ENCODE measurements around the gene ZNF385C.

The ZNF385C gene

DNA sequence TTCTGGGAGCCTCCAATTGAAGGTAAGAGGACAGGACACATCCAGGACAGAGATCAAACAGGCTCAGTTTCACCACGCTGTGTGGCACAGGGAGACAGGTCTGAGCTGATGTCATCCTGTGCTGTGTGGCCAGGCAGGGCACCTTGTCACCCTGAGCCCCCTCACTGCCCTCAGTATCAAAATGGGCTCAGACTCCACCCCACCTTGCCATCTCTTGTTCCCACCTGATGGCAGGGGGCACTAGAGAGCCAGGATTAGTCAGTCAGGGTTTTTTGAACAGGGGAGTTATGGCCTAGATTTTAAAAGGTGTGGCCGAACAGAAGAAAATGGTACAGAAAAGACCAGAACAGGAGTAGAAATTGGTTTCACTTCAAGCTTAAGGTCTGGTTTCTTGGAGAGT lies 20.3 kb upstream of the ZNF385C start:
- H3K9ac ChIP-seq (ENCODE audit: low read depth, low read length) = no peak overlapping the region

DNA sequence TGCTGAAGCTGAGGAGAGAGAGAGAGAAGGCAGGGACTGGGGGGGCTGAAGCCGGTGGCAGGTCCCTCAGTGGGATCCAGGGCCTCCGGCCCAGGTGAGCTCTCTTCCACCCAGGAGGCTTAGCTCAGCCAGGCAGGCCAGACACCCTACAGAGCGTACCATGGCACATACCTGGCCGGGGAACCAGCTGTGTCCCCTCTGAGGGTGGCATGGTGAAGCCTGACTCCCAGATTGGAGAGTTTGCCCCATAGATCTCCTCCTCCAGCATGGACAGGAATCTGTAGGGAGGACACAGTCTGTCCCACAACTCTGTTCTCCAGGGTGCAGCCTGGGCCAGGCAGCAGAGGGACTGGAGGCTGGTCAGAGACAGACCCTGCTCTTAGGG lies 19.8 kb upstream of the ZNF385C start:
- Histone ChIP-seq H3K36me3 (ENCODE audit: insufficient read depth, low read length) (no peaks in the 10 kb centered on the region), H3K4me1 (ENCODE audit: insufficient read depth, low read length) (peaks cover 10% of the 10 kb centered on the region), H3K9me3 (ENCODE audit: control insufficient read depth, insufficient read depth, low read length) (no peaks in the 10 kb centered on the region), H3K9ac (ENCODE audit: low read depth, low read length) (no peak overlapping the region)

More for the DNA sequence above, 20.3 kb upstream of the ZNF385C start:
- Histone ChIP-seq H3K36me3 (ENCODE audit: insufficient read depth, low read length) (no peaks in the 10 kb centered on the region), H3K9me3 (ENCODE audit: control insufficient read depth, insufficient read depth, low read length) (no peaks in the 10 kb centered on the region), H3K4me1 (ENCODE audit: insufficient read depth, low read length) (peaks cover 11% of the 10 kb centered on the region)

DNA sequence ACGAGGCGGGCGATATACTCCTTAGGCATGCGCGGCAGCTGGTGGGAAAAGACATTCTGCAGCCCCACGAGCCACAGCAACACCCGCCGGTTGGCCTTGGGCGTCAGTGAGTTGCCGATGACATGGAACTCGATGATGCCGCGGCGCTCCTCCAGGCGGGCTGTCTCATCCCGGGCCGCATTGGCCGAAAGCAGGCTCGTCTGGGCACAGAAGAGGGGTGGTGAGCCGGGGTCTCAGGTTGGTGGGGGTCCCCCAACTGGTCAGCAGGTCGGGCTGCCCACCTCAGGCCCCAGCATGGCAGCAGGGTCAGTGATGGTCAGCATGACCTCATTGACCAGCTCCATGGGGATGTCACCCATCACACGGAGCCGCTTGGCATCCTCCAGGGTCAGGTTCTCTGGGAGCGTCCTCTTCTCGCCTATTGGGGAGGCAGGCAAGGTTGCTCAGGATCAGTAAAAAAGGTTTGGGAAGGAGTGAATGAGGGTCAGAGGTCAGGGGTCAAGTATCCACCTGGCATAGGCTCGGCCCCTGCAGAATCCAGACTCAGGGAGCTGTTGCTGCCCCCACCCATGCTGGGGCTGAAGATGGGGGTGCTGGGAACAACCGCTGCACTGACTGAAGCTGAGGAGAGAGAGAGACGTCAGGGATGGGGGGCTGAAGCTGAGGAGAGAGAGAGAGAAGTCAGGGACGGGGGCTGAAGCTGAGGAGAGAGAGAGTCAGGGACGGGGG lies 19.3 kb upstream of the ZNF385C start:
- Histone ChIP-seq H3K36me3 (ENCODE audit: insufficient read depth, low read length) (no peaks in the 10 kb centered on the region), H3K9ac (ENCODE audit: low read depth, low read length) (no peak overlapping the region), H3K9me3 (ENCODE audit: control insufficient read depth, insufficient read depth, low read length) (no peaks in the 10 kb centered on the region), H3K4me1 (ENCODE audit: insufficient read depth, low read length) (peaks cover 10% of the 10 kb centered on the region)

DNA sequence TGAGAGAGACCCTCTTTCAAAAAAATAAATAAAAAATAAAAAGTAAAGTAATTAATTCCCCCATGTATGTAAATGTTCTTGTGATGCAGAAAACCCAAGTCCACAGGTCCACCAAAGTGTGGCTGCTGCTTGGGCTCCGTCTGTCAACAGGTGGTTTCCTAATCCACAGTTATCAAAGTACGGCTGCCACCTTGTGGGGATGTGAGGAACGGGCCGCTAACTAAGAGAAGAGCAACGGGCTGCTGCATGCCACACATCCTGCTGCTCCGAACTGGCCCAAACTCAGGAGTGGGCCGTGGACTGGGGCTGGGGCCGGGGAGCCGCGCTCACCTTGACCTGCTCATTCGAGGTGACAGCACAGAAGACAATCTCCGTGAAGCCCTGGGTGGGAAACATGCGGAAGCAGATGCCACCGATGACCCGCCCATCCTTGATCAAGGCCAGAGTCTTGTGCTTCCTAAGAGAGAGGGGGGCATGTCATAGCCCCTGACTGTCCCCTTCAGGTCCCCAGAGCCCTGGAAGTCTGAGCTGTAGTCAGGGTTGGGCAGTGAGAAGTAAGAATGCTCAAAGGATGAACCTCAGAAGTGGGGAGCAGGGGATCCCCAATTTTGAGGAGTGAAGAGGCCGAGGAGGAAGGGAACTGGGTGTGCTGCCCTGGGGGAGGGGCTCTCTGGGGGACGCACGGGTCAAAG lies 18.6 kb upstream of the ZNF385C start:
- no peaks in the 10 kb centered on the region for H3K36me3 ChIP-seq (ENCODE audit: insufficient read depth, low read length)
- no peaks in the 10 kb centered on the region for H3K9me3 ChIP-seq (ENCODE audit: control insufficient read depth, insufficient read depth, low read length)

DNA sequence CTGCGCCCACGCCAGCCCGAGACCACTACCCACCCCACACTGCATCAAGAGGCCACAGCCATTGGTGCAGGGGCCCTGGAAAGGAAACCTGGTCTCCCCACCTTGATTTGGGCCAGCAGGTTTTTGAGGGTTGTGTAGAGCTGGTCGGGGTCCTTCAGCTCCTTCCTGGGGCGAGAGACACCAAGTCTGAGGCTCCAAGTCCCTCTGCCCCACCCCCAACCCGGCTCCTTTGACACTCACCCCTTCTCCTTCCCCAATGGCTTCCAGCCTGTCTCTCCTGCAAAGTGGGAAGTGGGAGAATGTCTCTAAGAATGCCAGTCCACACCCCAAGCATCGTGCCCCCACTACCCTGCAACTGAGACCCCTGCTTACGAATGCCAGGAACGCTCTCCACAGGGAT lies 15.8 kb upstream of the ZNF385C start:
- Histone ChIP-seq H3K9ac (ENCODE audit: low read depth, low read length) (no peak overlapping the region), H3K36me3 (ENCODE audit: insufficient read depth, low read length) (no peaks in the 10 kb centered on the region), H3K9me3 (ENCODE audit: control insufficient read depth, insufficient read depth, low read length) (no peaks in the 10 kb centered on the region), H3K4me1 (ENCODE audit: insufficient read depth, low read length) (peaks cover 3% of the 10 kb centered on the region; the same call in 1 of the 2 replicates)

More for the DNA sequence above, 18.6 kb upstream of the ZNF385C start:
- Histone ChIP-seq H3K9ac (ENCODE audit: low read depth, low read length) (no peak overlapping the region), H3K4me1 (ENCODE audit: insufficient read depth, low read length) (peaks cover 11% of the 10 kb centered on the region)

DNA sequence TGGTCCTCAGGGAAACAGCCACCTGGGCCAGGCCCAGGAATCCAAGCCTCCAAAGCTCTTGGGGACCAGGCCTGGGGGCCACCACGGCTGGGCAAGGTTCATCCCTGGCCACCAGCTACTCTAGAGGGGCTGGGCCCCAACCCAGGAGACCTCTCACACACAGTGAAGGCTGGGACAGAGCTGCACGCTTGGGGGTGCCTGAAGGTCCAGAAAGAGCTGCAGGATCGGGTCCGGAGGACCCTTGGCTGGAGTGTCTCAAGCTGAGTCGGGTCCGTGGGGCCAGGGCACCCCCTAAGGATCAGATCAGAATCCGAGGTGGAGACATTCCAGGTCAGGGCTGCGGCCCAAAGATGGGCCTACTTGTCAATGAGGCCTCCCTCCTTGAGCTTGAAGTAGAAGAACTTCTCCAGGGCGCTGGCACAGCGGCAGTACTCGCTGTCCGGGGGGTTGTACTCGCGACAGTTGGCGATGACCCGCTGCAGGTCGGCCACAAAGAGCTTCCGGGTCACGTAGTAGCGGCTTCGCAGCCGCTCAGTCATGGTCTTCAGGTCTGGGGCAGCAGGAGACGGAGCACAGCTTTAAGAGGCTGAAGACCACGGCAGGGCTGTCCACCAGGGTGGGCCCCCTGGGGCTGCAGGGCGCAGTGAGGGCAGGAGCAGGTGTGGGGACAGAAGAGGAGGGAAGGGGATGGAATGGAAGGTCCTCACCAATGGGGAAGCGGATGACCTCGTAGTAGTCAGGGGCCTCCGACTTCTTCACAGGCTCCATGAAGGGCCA lies 15.2 kb upstream of the ZNF385C start:
- peaks cover 3% of the 10 kb centered on the region; the same call in 1 of the 2 replicates for H3K4me1 ChIP-seq (ENCODE audit: insufficient read depth, low read length)
- H3K9ac ChIP-seq (ENCODE audit: low read depth, low read length) = no peak overlapping the region
- H3K9me3 ChIP-seq (ENCODE audit: control insufficient read depth, insufficient read depth, low read length) = no peaks in the 10 kb centered on the region
- H3K36me3 ChIP-seq (ENCODE audit: insufficient read depth, low read length) = no peaks in the 10 kb centered on the region

DNA sequence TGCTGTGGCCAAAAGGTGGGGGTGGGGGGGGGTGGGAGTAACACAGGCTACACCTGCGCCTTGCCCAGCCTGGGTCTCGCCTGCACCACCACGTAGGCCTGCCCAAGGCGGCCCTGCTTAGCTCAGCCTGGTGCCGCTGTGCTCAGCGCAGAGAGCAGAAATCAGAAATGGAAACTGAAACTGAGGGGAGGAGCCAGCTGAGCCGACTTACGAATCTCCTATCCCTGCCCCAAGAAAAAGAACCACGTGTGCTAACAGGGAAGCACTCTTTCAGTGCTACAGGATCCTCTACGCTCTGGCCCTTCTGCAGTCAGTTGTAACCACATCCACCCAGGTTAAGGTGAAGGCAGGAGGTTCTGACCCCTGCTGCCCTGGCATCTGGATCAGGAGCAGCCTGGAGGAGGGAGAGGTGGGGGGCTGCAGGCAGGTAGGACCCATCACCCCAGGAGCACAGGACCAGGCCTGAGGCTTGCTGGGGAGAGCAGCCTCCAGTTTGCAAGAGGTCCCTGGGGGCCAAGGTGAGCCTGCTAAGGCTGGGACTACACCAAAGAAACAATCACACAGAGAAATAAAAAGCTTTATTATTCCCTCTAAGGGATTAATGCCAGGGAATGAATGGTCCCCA lies 14.4 kb upstream of the ZNF385C start, which contains the start of gene DHX58:
Gene DHX58, minus strand, starts transcription at position 163 of the 625 bp plus-strand sequence. CDS start 822 bp downstream, outside the sequence.
- no peaks in the 10 kb centered on the region for H3K36me3 ChIP-seq (ENCODE audit: insufficient read depth, low read length)
- no peaks in the 10 kb centered on the region for H3K9me3 ChIP-seq (ENCODE audit: control insufficient read depth, insufficient read depth, low read length)
- peaks cover 9% of the 10 kb centered on the region; the same call in 1 of the 2 replicates for H3K4me1 ChIP-seq (ENCODE audit: insufficient read depth, low read length)
- no peak within 1 kb of the TSS for H3K9ac ChIP-seq (ENCODE audit: low read depth, low read length)

DNA sequence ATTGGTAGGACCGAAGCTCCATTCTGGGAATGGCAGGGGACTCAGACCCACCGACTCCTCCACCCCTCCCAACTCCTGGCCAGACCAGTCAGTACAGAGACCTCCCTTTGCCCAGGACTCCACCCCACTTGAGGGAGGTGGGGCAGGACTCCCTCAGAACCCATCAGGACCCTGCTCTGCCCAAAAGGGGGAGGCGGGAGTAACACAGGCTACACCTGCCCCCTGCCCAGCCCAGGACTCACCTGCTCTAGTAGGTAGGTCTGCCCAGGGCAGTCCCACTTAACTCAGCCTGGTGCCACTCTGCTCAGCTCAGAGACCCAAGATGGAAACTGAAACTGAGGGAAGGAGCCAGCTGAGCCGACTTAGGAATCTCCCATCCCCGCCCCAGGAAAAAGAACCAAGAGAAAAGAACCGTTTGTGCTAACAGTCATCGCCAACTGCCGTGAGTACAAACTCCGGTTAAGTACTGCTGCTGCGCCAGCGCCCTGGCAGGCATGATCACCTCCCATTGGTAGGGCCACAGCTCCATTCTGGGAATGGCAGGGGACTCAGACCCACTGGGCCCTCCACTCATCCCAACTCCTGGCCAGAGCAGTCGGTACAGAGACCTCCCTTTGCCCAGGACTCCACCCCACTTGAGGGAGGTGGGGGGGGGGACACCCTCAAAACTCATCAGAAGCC lies 13.7 kb upstream of the ZNF385C start:
- no peaks in the 10 kb centered on the region for H3K9me3 ChIP-seq (ENCODE audit: control insufficient read depth, insufficient read depth, low read length)
- H3K36me3 ChIP-seq (ENCODE audit: insufficient read depth, low read length) = no peaks in the 10 kb centered on the region
- H3K9ac ChIP-seq (ENCODE audit: low read depth, low read length) = no peak overlapping the region
- peaks cover 9% of the 10 kb centered on the region; the same call in 1 of the 2 replicates for H3K4me1 ChIP-seq (ENCODE audit: insufficient read depth, low read length)

DNA sequence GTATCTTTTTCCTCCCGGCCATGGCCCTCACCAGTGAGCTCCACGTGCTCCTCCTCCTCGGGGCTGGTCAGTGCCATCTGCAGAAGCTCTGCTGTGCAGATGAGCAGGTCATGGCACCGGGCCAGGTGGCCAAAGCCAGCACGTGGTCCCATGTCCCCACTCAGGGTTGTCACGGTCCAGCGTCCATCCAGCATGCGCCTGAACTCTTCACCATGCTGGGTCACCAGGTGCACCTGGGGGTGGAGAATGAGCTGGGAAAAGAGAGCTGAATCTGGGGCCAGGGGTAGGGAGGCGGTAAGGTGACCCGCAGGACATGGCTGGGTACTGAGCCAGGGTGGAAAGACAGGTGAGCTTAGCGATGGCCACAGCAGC lies 13.0 kb upstream of the ZNF385C start:
- Histone ChIP-seq H3K4me1 (ENCODE audit: insufficient read depth, low read length) (peaks cover 9% of the 10 kb centered on the region; the same call in 1 of the 2 replicates), H3K9me3 (ENCODE audit: control insufficient read depth, insufficient read depth, low read length) (no peaks in the 10 kb centered on the region), H3K9ac (ENCODE audit: low read depth, low read length) (no peak overlapping the region), H3K36me3 (ENCODE audit: insufficient read depth, low read length) (no peaks in the 10 kb centered on the region)

DNA sequence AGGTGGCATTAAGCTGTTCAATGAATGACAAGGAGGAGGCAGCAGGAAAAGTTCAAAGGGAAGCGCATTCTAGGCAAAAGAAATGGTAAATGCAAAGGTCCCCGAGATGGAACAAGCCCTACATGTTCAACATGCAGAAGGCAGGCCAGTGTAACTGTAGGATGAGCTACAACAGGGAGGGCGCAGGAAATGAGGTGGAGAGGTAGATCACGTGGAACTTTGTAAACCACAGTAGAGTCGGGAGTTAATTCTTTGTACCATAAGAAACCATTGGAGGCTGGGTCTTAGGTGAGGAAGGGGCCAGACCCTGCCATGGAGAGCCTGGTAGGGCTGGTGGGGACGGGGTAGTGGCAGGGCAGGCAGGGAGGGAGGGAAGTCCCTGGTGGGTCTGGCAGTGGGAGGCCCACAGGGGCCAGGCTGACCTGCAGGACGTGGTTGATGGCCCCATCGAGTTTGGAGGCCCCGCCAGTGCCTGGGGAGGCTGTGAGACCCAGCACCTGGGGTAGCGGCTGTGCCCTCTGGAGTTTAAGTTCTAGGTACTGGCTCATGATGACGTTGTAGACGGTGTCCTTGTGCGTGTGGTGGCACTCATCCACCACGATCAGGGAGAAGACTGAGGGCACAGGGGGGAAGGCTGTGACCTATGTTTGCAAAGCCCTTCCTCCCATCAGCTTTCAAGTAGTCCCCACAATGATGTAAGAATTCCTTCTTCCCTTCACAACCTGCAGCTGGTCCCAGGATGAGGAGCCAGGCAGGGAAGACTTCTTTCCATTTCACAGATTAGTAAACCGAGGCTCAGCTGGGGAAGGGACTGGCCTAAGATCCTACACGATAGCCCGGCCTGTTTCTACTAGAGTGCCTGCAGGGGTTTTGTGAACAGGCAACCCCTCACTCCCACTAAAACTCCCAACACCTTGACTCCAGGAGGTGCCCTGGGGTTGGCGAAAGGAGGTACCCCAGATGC lies 12.3 kb upstream of the ZNF385C start:
- Histone ChIP-seq H3K9me3 (ENCODE audit: control insufficient read depth, insufficient read depth, low read length) (no peaks in the 10 kb centered on the region), H3K9ac (ENCODE audit: low read depth, low read length) (no peak overlapping the region), H3K36me3 (ENCODE audit: insufficient read depth, low read length) (no peaks in the 10 kb centered on the region), H3K4me1 (ENCODE audit: insufficient read depth, low read length) (peaks cover 9% of the 10 kb centered on the region; the same call in 1 of the 2 replicates)

DNA sequence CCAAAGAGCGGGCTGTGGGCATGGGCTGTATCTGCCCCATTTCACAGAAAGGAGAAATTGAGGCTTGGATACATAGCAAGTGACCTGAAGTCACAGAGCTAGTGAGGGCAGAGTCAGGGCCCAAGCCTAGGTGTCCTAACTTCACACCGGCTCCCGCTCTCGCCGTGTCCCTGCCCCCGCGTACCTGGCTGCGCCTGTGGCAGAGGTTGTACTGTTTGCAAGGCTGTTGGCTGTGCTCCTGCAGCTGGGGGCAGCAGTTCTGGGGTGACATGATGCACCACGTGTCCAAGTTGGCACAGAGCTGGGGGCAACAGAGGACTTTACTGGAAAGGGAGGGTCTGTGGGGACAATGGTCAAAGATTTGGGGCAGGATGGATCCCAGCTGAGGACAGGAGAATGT lies 10.8 kb upstream of the ZNF385C start:
- no peak overlapping the region for H3K9ac ChIP-seq (ENCODE audit: low read depth, low read length)
- no peaks in the 10 kb centered on the region for H3K9me3 ChIP-seq (ENCODE audit: control insufficient read depth, insufficient read depth, low read length)
- H3K4me1 ChIP-seq (ENCODE audit: insufficient read depth, low read length) = peaks cover 9% of the 10 kb centered on the region; the same call in 1 of the 2 replicates
- H3K36me3 ChIP-seq (ENCODE audit: insufficient read depth, low read length) = no peaks in the 10 kb centered on the region

DNA sequence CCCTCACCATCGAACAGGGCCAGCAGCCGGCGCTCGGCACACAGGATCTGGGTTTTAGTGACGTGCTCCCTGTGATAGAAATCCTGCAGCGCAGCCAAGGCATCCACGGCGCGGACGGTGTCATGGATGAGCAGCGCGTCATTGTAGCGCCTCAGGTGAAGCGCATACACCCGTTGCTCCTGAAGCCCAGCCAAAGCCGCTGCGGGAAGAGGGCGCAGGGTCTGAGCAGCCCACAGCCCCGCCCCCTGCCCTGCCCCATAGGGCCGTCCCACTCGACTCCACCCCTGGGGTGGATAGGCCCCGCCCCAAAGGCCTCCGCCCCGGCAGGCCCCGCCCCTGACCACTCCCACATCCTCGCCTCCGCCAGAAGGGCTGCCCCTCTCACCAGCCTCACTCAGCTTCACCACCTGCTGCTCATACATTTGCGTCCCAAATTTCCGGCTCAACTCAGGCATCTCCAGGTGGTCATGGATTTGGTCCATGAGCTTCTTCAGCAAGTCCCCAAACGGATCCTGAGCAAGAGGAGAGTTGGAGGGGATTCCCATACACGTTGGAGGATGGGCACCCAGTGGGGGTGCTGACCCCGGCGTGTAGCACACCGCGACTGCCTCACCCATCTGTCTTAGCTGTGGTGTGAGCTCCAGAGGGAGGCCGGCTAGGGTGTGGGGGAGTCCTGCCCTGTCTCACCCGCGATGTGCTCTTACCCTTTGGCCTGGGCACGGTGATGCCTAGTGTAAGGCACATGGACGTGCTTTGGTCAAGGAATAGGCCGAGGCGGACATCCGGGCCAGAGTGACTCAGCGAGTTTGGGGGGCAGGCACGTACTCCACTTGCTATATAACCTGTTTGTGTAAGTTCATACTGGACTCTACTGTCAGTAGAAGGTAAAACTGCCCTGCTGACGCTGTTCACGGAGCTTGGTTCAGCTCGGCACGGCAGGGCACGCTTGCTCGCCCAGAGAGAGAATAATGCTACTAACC lies 9.6 kb upstream of the ZNF385C start:
- H3K4me1 ChIP-seq (ENCODE audit: insufficient read depth, low read length) = peaks cover 9% of the 10 kb centered on the region; the same call in 1 of the 2 replicates
- peak overlapping the region; percentile 37; the same call in 1 of the 2 replicates for H3K9ac ChIP-seq (ENCODE audit: low read depth, low read length)
- no peaks in the 10 kb centered on the region for H3K36me3 ChIP-seq (ENCODE audit: insufficient read depth, low read length)
- no peaks in the 10 kb centered on the region for H3K9me3 ChIP-seq (ENCODE audit: control insufficient read depth, insufficient read depth, low read length)
